Glomerular endothelial cell (primary cell): ENCODE measurements around the gene TNNC1. TPM values are rescaled to one million over a fixed set of nuclear protein-coding genes. Genes with fewer than 3 reads are reported as not detected.

Source experiments
- DNase-seq: peaks from one replicate; pipeline ENCODE4 v3.0.0-alpha.2; 2011; ENCODE audit warnings: low read depth, low spot score; ENCODE audit errors: extremely low read depth
- total RNA-seq: library from RNA; depleted of rRNA; stranded (reverse); fragments of >200 nt; gene quantifications from 2 replicates; pipeline ENCODE4 v1.2.3, GENCODE V29; 2015

The TNNC1 gene
- total RNA-seq, 1 donor from 2014 or later = not detected

DNA sequence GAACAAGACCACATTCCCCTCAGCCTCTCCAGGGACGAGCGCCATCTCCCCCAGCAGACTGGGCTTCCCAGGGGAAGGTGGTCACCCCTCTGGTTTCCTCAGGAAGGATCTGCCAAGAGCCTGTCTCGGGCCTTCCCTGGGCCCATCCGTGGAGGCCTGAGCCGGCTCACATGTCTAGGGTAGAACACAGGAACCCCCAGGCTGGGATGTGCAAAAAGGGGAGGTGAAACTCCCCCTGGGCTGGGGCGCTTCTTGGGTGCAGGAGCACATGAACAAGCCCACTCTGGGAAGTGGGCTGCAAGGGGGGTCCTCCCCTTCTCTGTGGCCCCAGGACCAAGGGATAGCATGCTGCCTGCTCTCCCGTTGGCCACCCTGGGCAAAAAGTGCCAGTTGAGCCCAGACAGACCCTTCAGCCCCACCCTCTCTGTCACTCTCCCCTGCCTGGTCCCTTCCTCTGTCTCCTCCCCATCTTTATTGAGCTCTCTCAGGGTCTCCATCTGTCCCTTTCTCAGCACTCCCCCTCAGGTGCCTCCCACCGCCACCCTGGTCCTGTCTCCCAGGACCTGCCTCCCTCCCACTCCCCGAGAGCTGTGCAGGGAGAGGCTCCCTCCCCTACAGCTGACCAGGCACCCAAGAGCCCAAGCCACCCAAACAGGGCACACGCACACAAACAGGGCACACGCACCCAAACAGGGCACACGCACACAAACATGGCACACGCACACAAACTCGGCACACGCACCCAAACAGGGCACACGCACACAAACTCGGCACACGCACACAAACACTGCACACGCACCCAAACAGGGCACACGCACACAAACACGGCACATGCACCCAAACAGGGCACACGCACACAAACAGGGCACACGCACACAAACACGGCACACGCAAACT lies 9.8 kb downstream of the TNNC1 start:
- no peak for DNase-seq

- DNase-seq = no peak
These were observed 10.6 kb downstream of the TNNC1 start for GRCh38 chr3:52443268-52443610.

DNA sequence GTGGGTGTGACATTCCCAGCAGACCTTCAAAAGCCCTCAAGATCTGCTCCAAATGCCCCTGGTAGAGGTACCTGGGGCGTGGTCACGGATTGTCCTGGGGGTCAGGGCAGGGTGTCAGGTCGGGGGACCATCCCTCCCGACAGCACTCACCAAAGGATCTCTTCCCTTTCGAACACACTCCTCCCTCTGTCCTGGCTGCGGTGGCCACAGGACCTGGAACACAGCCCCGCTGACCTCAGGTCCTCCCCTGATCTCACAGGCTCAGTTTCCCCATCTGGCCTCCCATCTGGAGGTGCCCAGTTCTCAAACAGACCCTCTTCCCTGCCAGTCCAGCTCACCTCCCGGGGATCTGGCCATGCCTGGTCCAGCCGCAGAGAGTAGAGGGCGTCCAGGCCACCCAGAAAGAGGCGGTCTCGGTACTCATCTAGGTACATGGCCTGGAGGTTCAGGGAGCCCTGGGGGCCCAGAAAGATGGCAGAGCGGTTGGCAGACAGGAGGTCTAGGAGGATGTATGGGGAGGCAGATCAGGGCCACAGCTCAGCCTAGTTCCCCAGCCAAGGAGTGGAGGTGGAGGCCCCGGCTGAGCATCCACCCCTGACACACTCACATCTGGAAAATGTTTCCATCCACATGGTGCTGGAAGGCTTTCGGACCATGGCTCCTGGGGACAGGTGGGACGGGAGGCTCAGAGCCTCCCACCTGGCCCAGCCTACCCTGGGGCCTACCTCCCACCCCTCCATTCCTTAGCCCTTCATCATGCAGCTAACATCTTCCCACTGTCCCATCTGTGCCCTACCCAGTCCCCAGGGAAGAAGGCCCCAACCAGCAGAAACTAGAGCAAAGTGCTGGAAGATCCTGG lies 11.2 kb downstream of the TNNC1 start:
- no peak for DNase-seq

- no peak for DNase-seq
These were observed 12.0 kb downstream of the TNNC1 start for GRCh38 chr3:52441772-52442332.

DNA sequence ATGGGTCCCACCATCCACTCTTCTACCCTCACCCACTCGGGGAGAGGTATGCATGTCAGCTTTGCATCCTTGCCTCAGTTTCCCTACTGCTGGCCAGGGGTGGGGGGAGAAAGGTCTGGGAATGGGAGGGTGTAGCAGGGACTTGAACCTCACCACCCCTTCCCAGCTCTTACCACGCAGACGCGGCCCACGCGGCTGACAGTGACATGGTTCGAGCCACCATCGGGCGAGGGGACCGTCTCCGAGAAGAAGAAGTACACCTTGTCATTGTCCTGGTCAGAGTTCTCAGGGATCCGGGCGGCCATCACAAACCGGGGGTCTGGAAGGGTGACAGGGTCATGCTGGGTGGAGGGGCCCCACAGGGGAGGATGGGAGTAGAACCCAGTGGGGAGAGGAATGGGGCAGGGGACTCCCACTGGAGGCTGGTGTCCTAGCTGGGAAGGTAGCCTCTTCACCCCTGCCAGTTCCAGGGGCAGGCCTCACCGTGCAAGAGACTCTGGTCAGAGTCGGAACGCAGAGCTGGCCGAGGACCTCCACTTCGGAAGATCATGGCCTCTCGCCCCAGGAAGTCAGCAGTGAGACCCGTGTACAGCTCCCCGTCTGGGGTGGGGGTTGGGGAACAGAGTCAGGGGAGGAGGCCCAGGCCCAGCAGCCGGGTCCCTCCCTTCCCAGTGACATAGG lies 12.6 kb downstream of the TNNC1 start:
- no peak for DNase-seq

DNA sequence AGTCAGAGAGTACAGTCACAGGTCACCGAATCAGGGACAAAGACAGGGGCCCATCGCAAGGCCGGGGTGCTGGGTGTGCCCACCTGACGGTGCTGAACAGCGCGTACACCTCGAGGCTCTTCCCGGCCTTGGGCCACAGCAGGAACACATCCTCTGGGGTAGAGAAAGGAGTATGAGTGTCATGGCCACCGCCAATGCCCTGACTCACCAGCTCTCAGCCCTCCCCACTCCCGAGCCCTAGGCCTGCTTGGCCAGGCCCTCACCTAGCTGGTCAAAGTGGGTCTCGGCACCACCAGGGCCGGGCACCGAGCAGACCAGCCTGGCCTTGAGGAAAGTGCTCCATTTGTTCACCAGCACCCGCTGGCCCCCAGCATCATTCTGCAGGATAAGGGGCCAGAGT lies 13.2 kb downstream of the TNNC1 start:
- no peak for DNase-seq

- no peak for DNase-seq
These were observed 13.6 kb downstream of the TNNC1 start for GRCh38 chr3:52440249-52440551.

DNA sequence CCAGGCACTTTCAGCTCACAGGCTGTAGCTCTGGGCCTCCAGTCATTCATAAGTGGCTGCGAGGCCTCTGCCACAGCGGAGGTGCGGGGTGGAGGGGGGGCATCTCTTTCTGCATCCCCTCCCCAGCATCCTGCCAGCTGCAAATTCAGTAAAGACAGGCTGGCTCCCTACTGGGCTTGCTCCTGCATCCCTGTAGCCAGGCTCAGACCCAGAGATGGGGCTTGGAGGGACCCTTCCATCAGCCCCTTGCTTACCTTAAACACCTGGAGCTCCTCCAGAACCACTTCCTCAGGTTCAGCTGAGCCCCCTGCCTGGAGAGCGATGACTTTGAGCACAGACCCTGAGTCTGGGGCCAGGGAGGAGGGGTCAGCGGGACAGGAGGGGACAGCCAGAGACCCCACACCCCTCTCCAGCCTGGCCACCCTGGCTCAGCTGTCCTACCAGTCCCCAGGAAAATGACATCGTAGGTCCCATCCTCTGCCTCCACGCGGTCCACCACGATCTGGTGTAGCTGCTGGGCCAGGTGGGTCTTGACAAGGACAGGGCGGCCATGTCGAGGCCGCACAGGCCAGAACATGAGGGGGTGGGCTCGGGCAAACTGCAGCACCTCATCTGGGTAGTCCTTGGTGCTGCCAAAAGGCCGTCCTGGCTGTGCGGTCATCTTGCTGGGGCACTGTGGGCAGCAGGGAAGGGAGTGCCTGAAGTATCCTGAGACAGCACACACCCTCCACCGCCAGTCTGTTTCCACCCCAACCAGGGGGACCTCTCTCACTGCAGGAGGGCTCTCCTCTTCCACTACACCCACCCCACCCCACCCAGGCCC lies 14.2 kb downstream of the TNNC1 start:
- DNase-seq = no peak

GRCh38 chr3:52438579-52439425 lies 15.0 kb downstream of the TNNC1 start:
- no peak for DNase-seq

DNA sequence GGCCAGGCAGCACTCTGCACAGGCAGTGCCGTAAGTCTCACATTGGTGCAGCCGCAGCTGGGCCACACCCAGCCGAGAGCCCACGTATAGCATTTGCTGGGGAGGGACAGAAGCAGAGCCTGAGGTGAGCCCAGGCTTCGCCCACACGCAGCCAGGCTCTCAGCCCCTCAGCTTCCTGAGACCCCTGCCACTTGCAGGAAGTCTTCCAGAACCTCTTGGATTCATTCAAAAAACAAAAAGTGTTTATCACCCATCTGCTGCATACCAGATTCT lies 15.8 kb downstream of the TNNC1 start:
- DNase-seq = no peak

DNA sequence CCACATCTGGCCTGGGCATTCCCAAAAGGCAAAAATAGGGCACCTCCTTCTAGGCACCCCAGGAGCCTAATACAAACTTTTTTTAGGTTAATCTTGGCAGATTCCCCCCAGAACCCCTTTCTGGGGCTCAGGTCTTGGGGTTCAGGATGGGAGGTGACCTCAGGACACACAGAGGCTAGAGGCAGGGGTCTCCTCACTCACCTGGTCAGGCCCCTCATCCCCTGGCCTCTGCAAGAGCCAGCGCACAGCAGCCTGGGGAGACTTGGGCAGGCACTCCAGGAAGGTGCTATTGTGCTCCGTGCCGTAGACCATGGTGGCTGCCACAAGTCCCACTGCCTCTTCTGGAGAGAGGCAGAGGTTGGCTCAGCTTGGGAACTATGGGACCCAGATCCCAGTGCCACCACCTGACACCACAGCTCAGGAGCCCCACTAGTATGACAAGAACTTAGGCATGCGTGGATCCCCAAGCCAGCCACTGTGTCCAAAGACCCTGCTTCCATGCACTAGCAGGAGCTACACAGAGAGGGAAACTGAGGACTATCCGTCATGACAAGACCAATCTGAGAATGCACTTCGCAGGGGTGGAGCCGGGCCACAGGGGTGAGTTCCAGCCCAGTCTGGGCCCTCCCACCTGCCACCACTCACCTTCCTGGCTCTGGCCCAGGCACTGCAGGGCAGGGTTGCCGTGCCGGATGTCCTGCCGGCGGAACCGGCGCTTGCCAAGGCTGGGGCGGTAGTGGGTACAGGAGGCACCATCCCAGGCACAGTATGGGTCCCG lies 16.3 kb downstream of the TNNC1 start:
- DNase-seq = no peak

DNA sequence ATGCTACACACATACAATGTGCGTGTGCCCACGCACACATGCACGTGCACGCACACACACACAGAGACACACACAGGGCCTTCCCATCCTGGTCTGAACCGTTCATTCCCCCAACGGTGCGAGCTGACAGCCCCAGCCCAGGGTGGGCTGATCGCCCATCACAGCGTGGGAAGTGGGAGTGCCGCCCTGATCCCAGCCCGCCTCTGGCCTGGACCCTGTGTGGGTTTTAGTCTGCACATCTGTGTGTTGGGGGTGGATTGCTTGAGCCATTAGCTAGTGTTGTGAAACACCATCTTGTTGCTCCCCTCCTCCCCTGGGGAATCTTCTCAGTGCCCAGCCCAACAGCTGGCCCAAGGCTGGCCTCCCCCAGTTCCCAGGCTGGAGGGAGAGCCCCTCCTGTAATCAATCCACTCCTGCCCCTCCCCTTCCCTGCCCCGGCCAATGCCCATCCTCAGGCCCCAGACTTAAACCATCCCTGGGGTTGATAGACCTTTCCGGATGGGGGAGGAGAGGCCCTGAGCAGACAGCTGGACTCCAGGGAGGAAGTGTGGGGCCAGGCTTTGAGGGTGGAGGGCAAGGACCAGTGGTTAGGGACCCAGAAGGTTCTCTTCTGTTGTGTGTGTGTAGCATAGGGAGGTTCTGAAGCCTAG lies 17.2 kb downstream of the TNNC1 start:
- DNase-seq = no peak

DNA sequence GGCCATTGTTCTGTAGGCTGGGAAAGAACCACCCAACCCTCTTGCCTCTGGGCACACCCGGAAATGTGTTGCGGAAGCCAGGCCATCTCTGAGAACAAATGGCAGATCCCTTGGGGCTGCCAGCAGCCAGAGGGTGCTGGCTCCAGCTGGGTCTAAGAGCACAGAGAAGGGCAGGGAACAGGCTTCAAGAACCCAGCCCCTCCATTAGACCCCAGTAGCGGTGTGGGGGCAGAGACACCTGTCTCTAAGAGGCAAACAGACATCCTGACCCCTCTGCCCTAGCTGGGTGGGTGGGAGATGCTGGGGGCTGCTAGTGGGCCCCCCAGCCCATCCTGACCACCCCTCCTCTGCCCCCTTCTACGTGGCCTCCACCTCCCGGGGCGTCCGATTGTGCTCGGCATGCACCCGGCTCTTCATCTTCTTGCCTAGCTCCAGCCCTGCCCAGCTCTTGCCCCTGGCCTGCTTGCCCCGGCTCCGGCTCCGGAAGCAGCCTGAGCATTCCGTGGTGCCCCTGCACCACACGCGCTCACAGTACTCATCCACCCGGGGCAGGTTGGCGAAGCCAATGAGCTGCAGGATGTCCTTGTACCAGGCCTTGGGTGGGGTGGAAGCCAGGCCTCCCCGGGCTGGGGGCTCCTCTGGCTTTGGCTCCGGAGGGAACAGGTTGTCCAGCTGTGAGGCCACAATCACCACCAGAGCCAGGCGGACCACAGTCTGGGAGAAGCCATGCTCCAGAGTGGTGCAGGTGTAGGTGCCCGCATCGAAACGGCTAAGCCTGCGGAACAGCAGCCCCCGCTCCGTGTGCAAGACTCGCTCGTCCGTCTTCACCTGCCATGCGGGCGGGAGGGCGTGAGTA lies 18.4 kb downstream of the TNNC1 start:
- DNase-seq = no peak

- DNase-seq = no peak
These were observed 19.2 kb downstream of the TNNC1 start for GRCh38 chr3:52434491-52435115.

GRCh38 chr3:52433996-52434479 lies 19.8 kb downstream of the TNNC1 start:
- no peak for DNase-seq

DNA sequence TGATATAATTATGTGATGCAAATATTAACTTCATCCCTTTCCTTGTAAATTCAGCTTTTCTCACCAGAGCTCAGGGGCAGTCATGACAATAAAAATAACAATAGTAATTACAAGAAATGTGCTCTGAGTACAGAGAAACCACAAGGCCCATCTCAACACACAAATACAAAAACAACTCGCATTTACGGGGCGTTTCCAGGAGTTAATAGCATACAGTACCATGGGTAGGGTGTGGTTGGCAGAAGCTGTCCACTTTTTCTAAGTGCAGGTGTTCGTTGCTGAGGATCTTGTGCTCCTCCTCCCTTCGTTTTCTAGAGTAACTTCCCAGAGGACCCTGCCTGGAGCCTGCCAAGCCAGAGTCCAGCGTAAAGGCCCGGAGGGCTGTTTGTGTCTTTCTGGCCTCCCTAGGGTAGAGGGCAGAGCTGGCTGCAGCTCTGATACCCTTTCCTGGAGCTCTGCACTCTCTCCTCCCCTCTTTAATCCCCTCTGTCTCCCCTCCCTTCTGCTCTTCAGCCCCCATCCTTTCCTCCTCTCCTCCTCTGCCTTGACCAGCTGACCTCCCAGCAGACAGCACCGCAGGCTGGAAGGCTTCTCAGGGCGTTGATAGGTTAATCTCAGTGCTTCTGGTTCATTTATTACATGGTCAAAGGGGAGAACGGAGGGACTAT lies 20.4 kb downstream of the TNNC1 start:
- no peak for DNase-seq
